UCSD-AML1 (cell line): ENCODE results near the gene FAM170A.

Source experiments
- DNase-seq: peaks from one replicate; lab custom pipeline; 2025; ENCODE audit not compliant: unreplicated experiment; lab: John Stamatoyannopoulos, UW

The FAM170A gene

DNA sequence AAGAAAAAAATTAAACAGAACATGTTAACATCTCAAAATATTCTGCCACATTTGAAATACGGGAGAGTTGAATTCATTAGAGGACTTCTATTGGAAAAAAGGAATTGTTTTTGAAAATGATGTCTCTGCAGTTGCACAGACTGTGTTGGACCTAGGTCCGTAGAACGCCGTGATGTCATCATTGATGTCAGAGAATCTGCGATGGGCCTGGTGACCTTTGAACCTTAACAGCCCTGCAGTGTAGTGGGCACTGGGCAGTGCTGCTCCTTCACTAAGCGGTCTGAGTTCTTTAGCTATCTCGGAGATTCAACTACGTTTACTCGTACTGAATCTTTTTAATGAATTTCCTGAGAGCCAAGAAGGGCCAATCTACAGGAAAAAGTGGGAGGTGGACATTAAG lies at the start of gene FAM170A:
Gene FAM170A (plus strand): TSS at position 220 of the 400 bp plus-strand sequence. CDS start 211 bp downstream, outside the sequence.
- DNase-seq = no peak

DNA sequence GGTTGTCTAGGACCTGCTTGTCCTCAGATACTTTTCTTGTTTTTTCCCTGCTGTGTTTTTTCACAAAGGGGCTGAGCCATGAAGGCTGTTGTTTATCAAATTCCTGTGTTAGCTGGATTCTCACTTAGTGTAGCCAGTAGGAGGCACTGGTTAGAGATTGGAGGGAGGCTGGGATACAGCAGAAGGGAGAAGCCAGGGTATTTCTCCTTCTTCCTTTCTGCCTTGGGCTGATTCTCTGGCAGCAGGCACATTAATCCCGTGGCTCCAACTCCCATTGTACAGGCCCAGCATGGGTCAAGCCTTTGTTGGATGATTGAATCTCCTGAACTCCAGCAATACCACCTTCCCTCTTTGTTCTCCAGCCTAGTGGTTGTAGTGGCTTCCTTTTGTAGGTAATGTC lies 46.4 kb upstream of the FAM170A start:
- no peak for DNase-seq

- no peak for DNase-seq
Observed at GRCh38 chr5:119583684-119584083, 45.7 kb upstream of the FAM170A start.

GRCh38 chr5:119596046-119596445 lies 33.3 kb upstream of the FAM170A start:
- no peak for DNase-seq

- DNase-seq = no peak
Observed at GRCh38 chr5:119597728-119598298, 31.5 kb upstream of the FAM170A start.

GRCh38 chr5:119613937-119614336 lies 15.4 kb upstream of the FAM170A start:
- no peak for DNase-seq

DNA sequence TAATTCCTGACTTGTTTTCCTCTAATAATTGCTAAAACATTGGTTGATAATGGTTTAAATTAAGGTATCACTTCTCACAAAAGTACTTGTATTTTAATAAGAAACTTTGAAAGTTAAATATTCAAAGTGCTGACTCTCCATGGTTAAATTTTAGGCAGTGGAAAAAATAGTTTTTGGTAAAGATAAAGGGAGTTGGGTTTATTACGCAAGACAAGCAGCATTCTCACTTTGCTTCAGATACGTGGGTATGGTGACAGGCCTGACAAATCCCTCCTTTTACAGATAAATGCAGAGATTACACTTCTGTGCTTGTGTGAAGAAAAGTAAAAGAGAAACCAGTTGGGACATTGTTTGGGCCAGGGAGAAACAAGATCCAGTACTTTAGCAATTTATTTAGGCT lies 14.5 kb upstream of the FAM170A start:
- DNase-seq = no peak

GRCh38 chr5:119626086-119626485 lies 3.3 kb upstream of the FAM170A start:
- no peak for DNase-seq

- no peak for DNase-seq
Observed at GRCh38 chr5:119630752-119631440, 1.5 kb downstream of the FAM170A start.

DNA sequence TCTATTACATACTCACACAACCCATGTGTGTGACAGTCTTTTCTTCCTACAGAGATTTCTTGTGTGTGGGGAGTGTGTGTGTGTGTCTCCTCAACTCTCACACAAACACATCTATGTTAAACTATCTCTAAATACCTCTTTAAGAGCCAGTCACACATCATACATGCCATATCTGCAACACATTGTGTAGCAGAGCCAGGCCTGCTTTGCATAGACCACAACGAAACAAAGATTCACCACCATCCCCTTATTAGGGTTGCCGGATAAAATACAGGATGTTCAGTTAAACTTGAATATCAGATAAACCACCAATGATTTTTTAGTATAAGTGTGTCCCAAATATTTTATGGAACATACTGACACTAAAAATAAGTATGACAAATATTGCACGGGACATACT lies 2.3 kb downstream of the FAM170A start:
- no peak for DNase-seq

GRCh38 chr5:119651486-119651885 lies 22.1 kb downstream of the FAM170A start:
- DNase-seq = no peak

DNA sequence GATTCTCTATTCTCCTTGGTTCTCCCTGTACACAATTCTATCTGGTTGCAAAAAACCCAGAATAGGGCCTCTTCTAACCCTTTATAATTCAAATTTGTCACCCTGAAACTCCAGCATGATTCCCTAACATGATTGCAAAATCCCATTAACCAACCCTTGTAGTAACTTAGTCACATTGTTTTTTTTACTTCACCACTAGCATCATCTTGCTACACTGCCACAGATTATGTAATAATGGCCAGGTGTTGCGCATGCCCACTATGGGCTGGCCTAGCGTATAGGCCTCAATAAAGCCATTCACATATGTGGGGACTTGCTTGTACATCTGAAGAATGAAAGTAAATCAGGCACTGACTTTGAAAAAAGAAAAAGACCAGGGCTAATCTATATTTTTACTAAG lies 25.7 kb downstream of the FAM170A start:
- no peak for DNase-seq

- DNase-seq = no peak
Observed at GRCh38 chr5:119656023-119656422, 26.7 kb downstream of the FAM170A start.

DNA sequence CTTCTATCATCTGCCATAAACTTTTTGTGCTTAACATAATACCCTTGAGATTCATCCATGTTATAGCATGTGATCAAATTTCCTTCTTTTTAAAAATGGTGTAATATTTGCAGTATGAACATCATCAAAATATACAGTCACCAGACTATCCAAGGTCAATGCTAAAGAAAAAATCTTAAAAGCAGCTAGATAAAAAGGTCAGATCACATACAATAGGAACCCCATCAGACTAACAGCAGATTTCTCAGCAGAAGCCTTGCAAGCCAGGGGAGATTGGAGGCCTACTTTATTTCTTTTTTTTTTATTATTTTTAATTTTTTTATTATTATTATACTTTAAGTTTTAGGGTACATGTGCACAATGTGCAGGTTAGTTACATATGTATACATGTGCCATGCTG lies 37.2 kb downstream of the FAM170A start:
- DNase-seq = no peak

GRCh38 chr5:119678351-119679028 lies 49.1 kb downstream of the FAM170A start:
- DNase-seq = no peak

DNA sequence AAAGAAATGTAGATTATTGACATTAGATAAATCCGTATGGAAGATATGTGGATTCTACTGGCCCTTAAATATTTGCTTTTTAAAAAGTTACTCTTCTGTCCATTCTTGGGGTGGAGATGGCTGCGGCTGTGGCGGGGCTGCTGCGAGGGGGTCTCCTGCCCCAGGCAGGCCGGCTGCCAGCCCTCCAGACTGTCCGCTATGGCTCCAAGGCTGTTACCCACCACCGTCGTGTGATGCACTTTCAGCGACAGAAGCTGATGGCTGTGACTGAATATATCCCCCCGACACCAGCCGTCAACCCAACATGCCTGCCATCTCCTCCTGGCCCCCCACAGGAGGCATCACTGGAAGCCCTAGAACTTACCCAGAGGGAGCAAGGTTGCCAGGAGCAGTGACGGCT lies 50.7 kb downstream of the FAM170A start:
- DNase-seq = no peak

DNA sequence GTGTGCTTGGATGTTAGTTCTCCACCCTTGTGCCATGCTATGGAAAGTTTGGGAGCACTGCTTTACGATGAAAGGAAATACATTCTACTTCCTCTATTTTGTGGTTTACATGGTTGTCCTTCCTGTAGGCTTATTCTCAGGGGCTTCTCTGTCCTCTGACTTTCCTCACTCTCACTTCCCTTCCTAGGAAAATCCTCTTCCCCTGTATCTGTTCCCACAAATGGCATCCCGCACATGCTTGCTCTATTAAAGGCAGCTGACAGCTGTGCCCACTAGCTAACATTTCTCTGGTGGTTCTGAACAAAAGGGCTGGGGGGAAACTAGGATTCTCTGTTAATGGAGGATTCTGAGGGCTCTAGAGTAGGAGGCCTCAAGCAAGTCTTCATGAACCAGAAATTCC lies 52.4 kb downstream of the FAM170A start:
- DNase-seq = no peak

DNA sequence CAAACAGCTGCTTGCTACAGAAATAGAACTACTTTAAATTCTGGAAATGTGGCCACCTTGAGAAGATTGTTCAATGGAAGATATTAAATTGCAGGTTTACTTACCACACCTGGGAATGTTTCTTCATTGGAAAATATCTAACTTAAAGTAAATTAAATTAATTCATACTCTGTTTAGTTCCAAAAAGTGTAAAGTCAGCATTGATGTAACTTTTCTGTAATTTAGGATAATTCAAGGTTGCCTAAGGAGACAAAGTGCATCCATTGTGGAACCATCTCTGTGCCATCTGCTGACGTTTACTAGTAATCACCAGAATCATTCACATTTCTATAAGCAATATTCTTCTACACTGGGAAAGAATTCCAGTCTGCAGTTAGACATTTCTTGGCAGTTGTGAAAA lies 53.0 kb downstream of the FAM170A start:
- no peak for DNase-seq
